Stimulated activated CD4-positive, alpha-beta T cell treated with anti-CD3 and anti-CD28 coated beads, Interleukin-15, amount 100 ng/mL, for 1 hour (primary cell): ENCODE results near the gene AXDND1.
"Not testable (repeated sequence)": the region's sequence is repeated elsewhere in the genome, so short reads cannot be mapped to it uniquely, and the experiment has no call there.

ENCODE experiments used
- DNase-seq, 2 donors: peaks; one replicate each; pipeline ENCODE4 v3.0.0-alpha.2; 2020; ENCODE audit warnings: low read depth in 1 of 2, low spot score in 1 of 2

AXDND1 gene

GRCh38 chr1:179369751-179370341 is 4.1 kb downstream of the AXDND1 start:
- no peak for DNase-seq

GRCh38 chr1:179372160-179372559 is 6.4 kb downstream of the AXDND1 start:
- no peak for DNase-seq

GRCh38 chr1:179376223-179376622 is 10.5 kb downstream of the AXDND1 start:
- no peak for DNase-seq

GRCh38 chr1:179380299-179380698 is 14.5 kb downstream of the AXDND1 start:
- no peak for DNase-seq

GRCh38 chr1:179384027-179384426 is 18.3 kb downstream of the AXDND1 start:
- DNase-seq = no peak

- no peak for DNase-seq
Measured at GRCh38 chr1:179385510-179385909, 19.7 kb downstream of the AXDND1 start.

GRCh38 chr1:179393721-179394120 is 27.9 kb downstream of the AXDND1 start:
- no peak for DNase-seq

- not testable (repeated sequence) for DNase-seq
Measured at GRCh38 chr1:179399399-179399798, 33.6 kb downstream of the AXDND1 start.

GRCh38 chr1:179417760-179418159 is 52.0 kb downstream of the AXDND1 start:
- not testable (repeated sequence) for DNase-seq

- DNase-seq = not testable (repeated sequence)
Measured at GRCh38 chr1:179418706-179419105, 52.9 kb downstream of the AXDND1 start.

GRCh38 chr1:179424610-179425009 is 58.8 kb downstream of the AXDND1 start:
- no peak for DNase-seq

GRCh38 chr1:179425186-179425585 is 59.4 kb downstream of the AXDND1 start:
- no peak for DNase-seq

- DNase-seq = no peak
Measured at GRCh38 chr1:179437171-179437570, 71.4 kb downstream of the AXDND1 start.

GRCh38 chr1:179439646-179440045 is 73.9 kb downstream of the AXDND1 start:
- not testable (repeated sequence) for DNase-seq

GRCh38 chr1:179440301-179440700 is 74.5 kb downstream of the AXDND1 start:
- not testable (repeated sequence) for DNase-seq

GRCh38 chr1:179440971-179441370 is 75.2 kb downstream of the AXDND1 start:
- DNase-seq = no peak

- no peak for DNase-seq
Measured at GRCh38 chr1:179441501-179441900, 75.7 kb downstream of the AXDND1 start.

- not testable (repeated sequence) for DNase-seq
Measured at GRCh38 chr1:179442846-179443245, 77.1 kb downstream of the AXDND1 start.

GRCh38 chr1:179445593-179445992 is 79.8 kb downstream of the AXDND1 start:
- DNase-seq = no peak

GRCh38 chr1:179447489-179447888 is 81.7 kb downstream of the AXDND1 start:
- DNase-seq = no peak

- no peak for DNase-seq
Measured at GRCh38 chr1:179448437-179449149, 82.8 kb downstream of the AXDND1 start.

GRCh38 chr1:179459606-179460206 is 93.9 kb downstream of the AXDND1 start:
- not testable (repeated sequence) for DNase-seq
